ENCODE measurements around the gene VAPB.

The VAPB gene

DNA sequence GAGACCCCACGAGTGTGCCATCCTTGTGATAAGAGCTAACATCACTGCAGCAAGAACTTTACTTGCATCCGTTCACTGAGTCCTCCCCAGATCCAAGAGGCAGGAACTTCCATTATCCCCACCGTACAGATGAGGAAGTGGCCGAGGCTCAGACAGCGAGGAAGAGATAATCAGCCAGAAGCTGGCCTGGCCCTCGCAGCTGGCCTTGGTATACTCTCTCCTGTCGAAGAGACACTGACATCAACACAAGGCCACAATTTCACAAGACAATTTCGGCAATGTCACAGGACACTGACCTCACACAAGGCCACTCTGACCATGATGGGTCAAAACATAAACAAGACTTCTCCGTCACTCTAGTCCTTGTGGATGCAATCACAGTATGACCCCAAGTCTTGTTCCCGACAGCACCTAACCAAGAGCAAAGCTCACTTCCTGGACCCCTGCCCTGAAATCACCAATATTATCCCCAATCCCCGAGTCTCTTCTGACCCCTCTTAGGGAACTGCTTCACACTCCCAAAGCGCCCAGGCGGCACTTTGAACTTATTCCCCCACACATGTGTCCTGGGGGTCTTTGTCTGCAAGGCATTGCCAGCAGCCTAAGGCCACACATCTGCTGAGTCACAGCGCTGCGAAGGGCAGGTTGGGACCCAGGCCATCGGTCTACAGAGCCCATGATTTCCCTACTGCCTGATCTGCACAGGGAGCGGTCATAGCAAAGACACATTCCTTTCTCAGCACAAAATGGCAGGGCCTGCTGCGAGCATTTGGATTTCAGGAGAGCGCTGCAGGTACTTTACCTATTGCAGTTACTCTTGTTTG, 14.8 kb upstream of the VAPB start:
- no peak for TF ChIP-seq FOXP2 (optimal IDR thresholded peaks at IDR 0.05; ENCODE audit: control extremely low read depth, extremely low read length, insufficient read depth)
- no peak for TF ChIP-seq EZH2 (IDR thresholded peaks at IDR 0.05)
- H3K9ac ChIP-seq (ENCODE audit: insufficient read length), result no peak overlapping the region
- no peak overlapping the region for H3K4me3 ChIP-seq
- no peak overlapping the region for H3K27ac ChIP-seq
- no peaks in the 10 kb centered on the region for H3K9me3 ChIP-seq (ENCODE audit: low read depth, low read length)
- DNase-seq (ENCODE audit: low read depth, low spot score), result no peak
- no peaks in the 10 kb centered on the region for H3K36me3 ChIP-seq (ENCODE audit: insufficient read depth, low read length)

DNA sequence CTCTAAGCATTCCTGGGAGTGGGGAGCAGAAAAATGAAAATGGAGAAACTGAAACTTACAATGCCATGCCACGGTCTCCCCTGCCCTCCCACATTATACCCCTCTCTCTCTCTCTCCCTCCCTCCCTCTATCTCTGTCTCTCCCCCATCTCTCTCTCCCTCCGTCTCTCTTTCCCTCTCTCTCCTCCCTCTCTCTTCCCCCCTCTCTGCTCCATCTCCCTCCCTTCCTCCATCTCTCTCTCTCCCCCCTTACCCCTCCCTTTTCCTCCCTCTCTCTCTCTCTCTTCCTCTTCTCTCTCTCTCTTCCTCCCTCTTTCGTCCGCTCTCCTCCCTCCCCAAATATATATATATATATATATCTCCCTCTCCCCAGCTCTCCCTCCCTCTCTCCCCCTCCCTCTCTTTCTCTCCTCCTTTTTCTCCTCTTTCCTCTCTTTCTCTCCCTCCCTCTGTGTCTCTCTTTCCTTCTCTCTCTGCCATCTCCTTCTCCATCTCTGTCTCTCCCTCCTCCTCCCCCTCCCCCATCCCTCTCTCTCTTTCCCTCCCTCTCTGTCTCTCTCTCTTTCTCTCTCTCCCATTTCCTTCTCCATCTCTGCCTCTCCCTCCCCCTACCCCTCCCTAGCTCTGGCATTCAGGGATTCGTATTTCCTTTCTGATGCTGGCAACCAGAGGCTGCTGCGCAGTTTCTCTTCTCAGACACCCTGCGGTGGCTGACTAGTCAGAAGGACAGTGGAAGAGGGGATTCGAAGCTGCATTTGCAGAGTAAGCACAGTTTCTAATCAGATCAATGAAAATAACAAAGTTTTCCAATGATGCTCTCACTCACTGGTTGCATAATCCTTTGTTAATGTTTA, 13.9 kb upstream of the VAPB start:
- TF ChIP-seq EZH2 (IDR thresholded peaks at IDR 0.05) (no peak), POLR2AphosphoS5 (IDR thresholded peaks at IDR 0.05; ENCODE audit: borderline replicate concordance, low read depth, low read length) (no peak), FOXP2 (optimal IDR thresholded peaks at IDR 0.05; ENCODE audit: control extremely low read depth, extremely low read length, insufficient read depth) (no peak)
- H3K9me3 ChIP-seq (ENCODE audit: low read depth, low read length), result no peaks in the 10 kb centered on the region
- H3K9ac ChIP-seq (ENCODE audit: insufficient read length), result no peak overlapping the region
- DNase-seq (ENCODE audit: low read depth, low spot score), result no peak
- no peak overlapping the region for H3K4me3 ChIP-seq
- H3K36me3 ChIP-seq (ENCODE audit: insufficient read depth, low read length), result no peaks in the 10 kb centered on the region
- no peak overlapping the region for H3K27ac ChIP-seq

DNA sequence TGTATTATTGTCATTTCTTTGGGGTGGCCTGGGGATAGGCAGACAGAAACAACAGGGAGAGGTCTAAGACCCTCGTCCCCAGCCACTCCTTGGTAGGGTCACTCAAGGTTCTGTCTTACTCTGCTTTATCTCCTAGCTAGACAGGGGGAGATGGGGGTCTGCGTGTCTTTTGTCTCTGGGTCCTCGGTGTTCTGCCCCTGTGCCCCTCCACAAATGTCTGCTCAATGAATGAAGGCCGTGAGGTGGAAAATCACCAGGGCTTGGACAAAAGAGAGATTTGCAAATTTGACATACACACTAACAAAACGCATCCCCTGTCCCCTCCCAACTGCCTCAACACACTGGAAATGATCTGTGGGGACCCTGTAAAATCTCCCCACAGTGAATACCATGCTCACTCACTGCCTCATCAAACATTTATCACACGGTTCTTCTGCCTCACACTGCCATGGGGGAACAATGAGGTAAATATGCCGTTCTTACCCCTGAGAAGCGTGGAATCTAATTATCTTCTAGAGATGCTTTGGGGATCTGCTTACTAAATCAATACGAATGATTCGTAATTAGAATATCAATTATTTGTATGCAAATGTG, 13.2 kb upstream of the VAPB start:
- H3K9me3 ChIP-seq (ENCODE audit: low read depth, low read length), result no peaks in the 10 kb centered on the region
- no peaks in the 10 kb centered on the region for H3K36me3 ChIP-seq (ENCODE audit: insufficient read depth, low read length)
- no peak overlapping the region for H3K27ac ChIP-seq
- DNase-seq (ENCODE audit: low read depth, low spot score), result no peak
- TF ChIP-seq POLR2AphosphoS5 (IDR thresholded peaks at IDR 0.05; ENCODE audit: borderline replicate concordance, low read depth, low read length), result no peak
- TF ChIP-seq EZH2 (IDR thresholded peaks at IDR 0.05), result no peak
- TF ChIP-seq FOXP2 (optimal IDR thresholded peaks at IDR 0.05; ENCODE audit: control extremely low read depth, extremely low read length, insufficient read depth), result no peak
- H3K9ac ChIP-seq (ENCODE audit: insufficient read length), result no peak overlapping the region
- H3K4me3 ChIP-seq, result no peak overlapping the region

DNA sequence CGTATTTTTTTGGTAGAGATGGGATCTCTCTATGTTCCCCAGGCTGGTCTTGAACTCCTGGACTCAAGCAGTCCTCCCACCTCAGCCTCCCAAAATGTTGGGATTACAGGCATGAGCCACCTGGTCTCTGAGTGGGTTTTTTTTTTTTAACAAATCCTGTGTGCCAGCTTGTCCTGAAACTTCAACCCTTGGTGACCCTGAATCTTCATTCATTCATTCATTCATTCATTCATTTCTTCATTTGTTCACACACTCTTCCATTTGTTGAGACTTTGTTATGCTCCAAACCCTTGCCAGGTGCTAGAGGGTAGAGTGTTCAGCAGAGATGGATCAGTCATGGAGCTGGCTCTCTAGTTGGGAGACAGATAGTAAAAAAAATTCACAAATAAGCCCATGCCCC, 12.0 kb upstream of the VAPB start:
- H3K4me3 ChIP-seq, result no peak overlapping the region
- no peaks in the 10 kb centered on the region for H3K36me3 ChIP-seq (ENCODE audit: insufficient read depth, low read length)
- DNase-seq (ENCODE audit: low read depth, low spot score), result no peak
- H3K9ac ChIP-seq (ENCODE audit: insufficient read length), result no peak overlapping the region
- H3K9me3 ChIP-seq (ENCODE audit: low read depth, low read length), result no peaks in the 10 kb centered on the region
- TF ChIP-seq FOXP2 (optimal IDR thresholded peaks at IDR 0.05; ENCODE audit: control extremely low read depth, extremely low read length, insufficient read depth) (no peak), POLR2AphosphoS5 (IDR thresholded peaks at IDR 0.05; ENCODE audit: borderline replicate concordance, low read depth, low read length) (no peak), EZH2 (IDR thresholded peaks at IDR 0.05) (no peak)
- no peak overlapping the region for H3K27ac ChIP-seq

DNA sequence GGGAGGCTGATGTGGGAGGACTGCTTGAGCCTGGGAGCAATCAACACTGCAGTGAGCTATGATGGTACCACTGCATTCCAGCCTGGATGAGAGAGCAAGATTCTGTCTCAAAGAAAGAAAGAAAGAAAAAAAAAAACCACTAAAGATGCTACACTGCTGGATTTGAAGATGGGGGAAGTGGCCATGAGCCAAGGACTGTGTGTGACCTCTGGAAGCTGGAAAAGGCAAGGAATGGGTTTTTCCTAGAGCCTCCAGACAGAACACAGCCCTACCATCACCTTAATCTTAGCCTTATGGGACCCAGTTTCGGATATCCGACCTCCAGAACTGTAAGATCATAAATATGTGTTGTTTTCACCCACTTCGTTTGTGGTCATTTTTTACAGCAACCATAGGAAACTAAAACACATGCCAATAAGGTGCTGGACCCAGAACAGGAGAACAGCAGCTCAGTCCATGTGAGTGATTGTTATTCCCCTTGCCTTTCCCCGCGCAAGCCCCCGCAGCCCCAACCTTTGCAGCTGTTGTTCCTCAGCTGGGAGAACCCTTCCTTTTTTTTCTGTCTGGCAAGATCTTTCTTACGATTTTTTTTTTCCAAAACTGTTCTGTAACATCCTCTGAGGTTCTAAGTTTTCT, 11.1 kb upstream of the VAPB start:
- no peak for DNase-seq (ENCODE audit: low read depth, low spot score)
- TF ChIP-seq EZH2 (IDR thresholded peaks at IDR 0.05) (no peak), FOXP2 (optimal IDR thresholded peaks at IDR 0.05; ENCODE audit: control extremely low read depth, extremely low read length, insufficient read depth) (no peak), POLR2AphosphoS5 (IDR thresholded peaks at IDR 0.05; ENCODE audit: borderline replicate concordance, low read depth, low read length) (no peak)
- H3K36me3 ChIP-seq (ENCODE audit: insufficient read depth, low read length), result no peaks in the 10 kb centered on the region
- no peaks in the 10 kb centered on the region for H3K9me3 ChIP-seq (ENCODE audit: low read depth, low read length)
- no peak overlapping the region for H3K9ac ChIP-seq (ENCODE audit: insufficient read length)
- no peak overlapping the region for H3K27ac ChIP-seq
- no peak overlapping the region for H3K4me3 ChIP-seq

DNA sequence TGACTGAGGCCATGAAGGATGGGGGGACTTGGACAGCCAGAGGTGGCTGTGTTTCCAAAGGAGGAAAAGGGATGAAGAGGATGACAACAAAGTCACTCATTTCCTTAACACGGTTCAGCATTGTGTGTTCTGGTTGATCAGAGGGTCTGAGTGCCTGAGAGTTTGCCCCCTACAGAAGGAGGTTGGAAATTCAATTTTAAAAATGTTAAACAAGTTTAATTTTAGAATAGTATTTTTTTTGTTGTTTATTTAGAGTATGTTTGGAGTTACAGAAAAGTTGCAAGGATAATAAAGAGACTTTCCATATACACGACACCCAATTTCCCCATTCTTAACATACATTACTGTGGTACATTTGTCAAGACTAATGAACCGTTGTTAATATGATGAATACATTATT, 10.3 kb upstream of the VAPB start:
- TF ChIP-seq POLR2AphosphoS5 (IDR thresholded peaks at IDR 0.05; ENCODE audit: borderline replicate concordance, low read depth, low read length) (no peak), EZH2 (IDR thresholded peaks at IDR 0.05) (no peak), FOXP2 (optimal IDR thresholded peaks at IDR 0.05; ENCODE audit: control extremely low read depth, extremely low read length, insufficient read depth) (no peak)
- DNase-seq (ENCODE audit: low read depth, low spot score), result no peak
- Histone ChIP-seq H3K9ac (ENCODE audit: insufficient read length) (no peak overlapping the region), H3K27ac (no peak overlapping the region), H3K4me3 (no peak overlapping the region), H3K9me3 (ENCODE audit: low read depth, low read length) (no peaks in the 10 kb centered on the region), H3K36me3 (ENCODE audit: insufficient read depth, low read length) (no peaks in the 10 kb centered on the region)

DNA sequence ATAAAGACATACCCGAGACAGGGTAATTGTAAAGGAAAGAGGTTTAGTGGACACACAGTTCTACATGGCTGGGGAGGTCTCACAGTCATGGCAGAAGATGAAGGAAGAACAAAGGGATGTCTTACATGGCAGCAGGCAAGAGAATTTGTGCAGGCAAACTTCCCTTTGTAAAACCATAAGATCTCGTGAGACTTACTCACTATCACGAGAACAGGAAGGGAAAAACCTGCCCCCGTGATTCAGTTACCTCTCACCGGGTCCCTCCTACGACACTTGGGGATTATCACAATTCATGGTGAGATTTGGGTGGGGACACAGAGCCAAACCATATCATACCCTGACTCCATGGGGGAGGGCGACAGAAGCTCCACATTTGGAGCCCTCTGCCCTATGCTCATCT, 7.4 kb upstream of the VAPB start:
- no peak overlapping the region for H3K4me3 ChIP-seq
- no peak for DNase-seq (ENCODE audit: low read depth, low spot score)
- H3K9me3 ChIP-seq (ENCODE audit: low read depth, low read length), result no peaks in the 10 kb centered on the region
- H3K27ac ChIP-seq, result no peak overlapping the region
- TF ChIP-seq FOXP2 (optimal IDR thresholded peaks at IDR 0.05; ENCODE audit: control extremely low read depth, extremely low read length, insufficient read depth) (no peak), EZH2 (IDR thresholded peaks at IDR 0.05) (no peak), POLR2AphosphoS5 (IDR thresholded peaks at IDR 0.05; ENCODE audit: borderline replicate concordance, low read depth, low read length) (no peak)
- no peak overlapping the region for H3K9ac ChIP-seq (ENCODE audit: insufficient read length)
- no peaks in the 10 kb centered on the region for H3K36me3 ChIP-seq (ENCODE audit: insufficient read depth, low read length)

DNA sequence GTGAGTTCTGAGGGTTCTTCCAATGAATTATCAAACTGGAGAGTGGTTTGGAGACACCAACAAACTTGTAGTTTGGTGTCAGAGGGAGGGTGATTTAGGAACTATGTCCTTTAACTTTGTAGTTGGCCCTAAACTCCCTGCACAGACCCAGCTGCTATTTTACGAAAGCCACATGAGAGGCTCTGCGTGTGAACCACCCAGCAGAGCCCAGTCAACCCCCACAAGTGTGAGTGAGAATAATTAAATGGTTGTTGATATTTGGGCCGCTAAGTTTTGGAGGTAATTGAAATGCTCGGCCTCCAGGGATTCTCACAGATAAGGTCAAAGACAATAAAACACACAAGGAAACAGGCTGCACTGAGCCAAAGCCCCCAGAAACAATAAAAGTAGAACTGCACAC, 6.9 kb upstream of the VAPB start:
- no peaks in the 10 kb centered on the region for H3K9me3 ChIP-seq (ENCODE audit: low read depth, low read length)
- H3K27ac ChIP-seq, result no peak overlapping the region
- TF ChIP-seq EZH2 (IDR thresholded peaks at IDR 0.05) (no peak), FOXP2 (optimal IDR thresholded peaks at IDR 0.05; ENCODE audit: control extremely low read depth, extremely low read length, insufficient read depth) (no peak), POLR2AphosphoS5 (IDR thresholded peaks at IDR 0.05; ENCODE audit: borderline replicate concordance, low read depth, low read length) (no peak)
- H3K36me3 ChIP-seq (ENCODE audit: insufficient read depth, low read length), result no peaks in the 10 kb centered on the region
- H3K9ac ChIP-seq (ENCODE audit: insufficient read length), result no peak overlapping the region
- no peak for DNase-seq (ENCODE audit: low read depth, low spot score)
- no peak overlapping the region for H3K4me3 ChIP-seq

Data from SK-N-MC (cell line).